Stimulated activated CD4-positive, alpha-beta T cell treated with anti-CD3 and anti-CD28 coated beads, Interleukin-2, amount 100 ng/mL, for 4 hours (primary cell): ENCODE measurements around the gene RAF1.
"Not testable (repeated sequence)": the region's sequence is repeated elsewhere in the genome, so short reads cannot be mapped to it uniquely, and the experiment has no call there.

ENCODE experiments used
- DNase-seq: peaks from one replicate; pipeline ENCODE4 v3.0.0-alpha.2; 2020; ENCODE audit warnings: low read depth

Gene RAF1

GRCh38 chr3:12638105-12638504 is 25.8 kb downstream of the RAF1 start:
- no peak for DNase-seq

DNA sequence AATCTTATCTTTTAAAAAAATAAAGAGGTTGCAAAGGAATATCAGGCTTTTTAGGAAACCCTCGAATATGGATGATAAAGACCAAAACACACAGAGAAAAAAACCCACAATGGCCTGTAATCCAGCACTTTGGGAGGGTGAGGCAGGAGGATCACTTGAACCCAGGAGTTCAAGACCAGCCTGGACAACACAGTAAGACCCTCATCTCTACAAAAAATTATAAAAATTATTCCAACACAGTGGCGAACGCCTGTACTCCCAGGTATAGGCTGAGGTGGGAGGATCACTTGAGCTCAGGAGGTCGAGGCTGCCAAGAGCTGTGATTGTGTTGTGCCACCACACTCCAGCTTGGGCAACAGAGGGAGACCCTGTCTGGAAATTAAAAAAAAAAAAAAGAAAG is 30.8 kb downstream of the RAF1 start:
- DNase-seq, result no peak

DNA sequence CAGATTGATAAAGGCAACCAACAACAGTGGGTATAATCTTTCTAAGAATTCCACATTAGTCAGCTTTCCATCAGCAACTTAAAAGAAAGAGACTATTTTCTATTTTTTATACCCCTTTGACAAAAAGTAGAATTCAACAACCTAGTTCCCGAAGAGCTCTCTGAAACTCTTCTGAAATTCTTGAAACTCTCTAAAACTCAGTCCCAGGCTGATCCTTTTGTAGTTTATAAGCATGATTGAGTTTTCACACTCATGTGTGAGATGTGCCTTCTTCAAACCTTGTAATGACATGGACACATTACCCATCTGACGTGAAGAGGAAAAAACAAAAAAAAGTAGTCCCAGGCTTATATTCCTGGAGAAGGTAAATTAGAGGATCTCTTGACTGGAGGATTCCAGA is 31.4 kb downstream of the RAF1 start:
- DNase-seq, result no peak

DNA sequence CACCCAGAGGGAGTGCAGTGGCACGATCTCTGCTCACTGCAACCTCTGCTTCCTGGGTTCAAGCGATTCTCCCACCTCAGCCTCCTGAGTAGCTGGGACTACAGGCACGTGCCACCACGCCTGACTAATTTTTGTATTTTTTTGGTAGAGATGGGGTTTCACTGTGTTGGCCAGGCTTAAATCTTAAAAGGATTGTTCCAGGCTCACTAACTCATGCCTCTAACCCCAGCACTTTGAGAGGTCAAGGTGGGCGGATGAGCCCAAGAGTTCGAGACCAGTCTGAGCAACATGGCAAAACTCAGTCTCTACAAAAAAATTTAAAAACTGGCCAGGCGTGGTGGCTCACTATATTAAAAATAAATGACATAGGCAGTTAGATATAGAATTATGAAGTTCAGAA is 33.1 kb downstream of the RAF1 start:
- not testable (repeated sequence) for DNase-seq

- DNase-seq, result no peak
Measured at GRCh38 chr3:12630292-12630691, 33.6 kb downstream of the RAF1 start.

GRCh38 chr3:12629560-12629959 is 34.4 kb downstream of the RAF1 start:
- DNase-seq, result no peak

DNA sequence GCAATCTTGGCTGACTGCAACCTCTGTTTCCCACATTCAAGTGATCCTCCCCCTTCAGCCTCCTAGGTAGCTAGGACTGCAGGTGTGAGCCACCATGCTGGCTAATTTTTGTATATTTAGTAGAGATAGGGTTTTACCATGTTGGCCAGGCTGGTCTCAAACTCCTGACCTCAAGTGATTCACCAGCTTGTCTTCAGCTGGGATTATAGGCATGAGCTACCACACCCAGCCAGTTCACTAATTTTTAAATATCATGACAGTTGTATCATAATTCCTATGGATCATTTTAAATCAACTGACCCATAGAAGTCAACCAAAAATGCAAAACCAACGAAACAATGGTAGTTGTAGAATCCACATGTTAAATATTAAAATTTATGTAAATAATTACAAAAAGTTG is 35.1 kb downstream of the RAF1 start:
- no peak for DNase-seq

DNA sequence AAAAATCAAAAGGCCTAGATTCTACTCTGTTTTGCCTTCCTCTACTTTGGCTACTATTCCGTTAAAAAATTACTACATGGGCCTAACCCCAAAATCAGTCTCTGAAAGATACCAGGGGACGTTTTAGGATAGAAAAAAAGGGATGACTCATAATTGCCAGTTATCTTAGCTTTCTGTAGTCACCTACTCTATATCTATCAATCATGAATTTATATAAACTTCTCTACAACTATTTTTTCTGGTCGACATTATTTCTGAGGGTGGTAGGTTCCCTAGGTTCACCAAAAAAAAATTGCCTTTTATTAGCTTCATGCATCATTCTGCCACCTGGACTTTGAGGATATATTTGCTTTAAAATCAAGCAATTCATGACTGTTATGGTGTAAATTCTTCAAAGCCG is 36.5 kb downstream of the RAF1 start:
- DNase-seq, result no peak

- DNase-seq, result not testable (repeated sequence)
Measured at GRCh38 chr3:12624964-12625363, 39.0 kb downstream of the RAF1 start.

- no peak for DNase-seq
Measured at GRCh38 chr3:12624056-12624455, 39.9 kb downstream of the RAF1 start.

DNA sequence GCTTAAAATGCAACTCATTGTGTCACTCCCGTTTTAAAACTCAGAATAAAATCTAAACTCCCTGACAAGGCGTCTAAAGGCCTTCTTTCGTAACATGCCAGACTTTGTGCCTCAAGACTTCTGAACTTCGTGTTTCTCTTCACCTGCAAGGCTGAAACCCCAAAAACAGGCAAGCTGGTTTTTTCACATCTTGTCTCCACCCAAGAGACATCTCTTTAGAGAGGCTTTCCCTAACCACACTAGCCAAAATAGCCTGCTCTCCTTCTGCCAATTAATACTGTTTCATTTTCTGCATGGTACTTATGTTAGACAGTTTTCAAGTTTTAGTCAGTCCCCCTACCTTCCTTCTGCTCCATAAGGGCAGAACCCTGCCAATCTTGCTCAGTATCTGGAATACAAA is 41.6 kb downstream of the RAF1 start:
- no peak for DNase-seq

- DNase-seq, result no peak
Measured at GRCh38 chr3:12620729-12621128, 43.2 kb downstream of the RAF1 start.

DNA sequence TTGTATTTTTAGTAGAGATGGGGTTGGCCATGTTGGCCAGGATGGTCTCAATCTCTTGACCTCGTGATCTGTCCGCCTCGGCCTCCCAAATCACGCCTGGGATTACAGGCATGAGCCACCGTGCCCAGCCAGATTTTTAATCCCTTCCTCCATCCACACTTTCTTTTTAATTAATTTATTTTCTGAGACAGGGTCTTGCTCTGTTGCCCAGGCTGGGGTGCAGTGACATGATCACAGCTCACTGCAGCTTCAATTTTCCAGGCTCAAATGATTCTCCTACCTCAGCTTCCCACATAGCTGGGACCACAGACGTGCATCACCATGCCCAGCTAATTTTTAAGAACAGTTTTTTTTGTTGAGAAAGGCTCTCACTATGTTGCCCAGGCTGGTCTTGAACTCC is 43.6 kb downstream of the RAF1 start:
- DNase-seq, result no peak

GRCh38 chr3:12618426-12618825 is 45.5 kb downstream of the RAF1 start:
- no peak for DNase-seq

DNA sequence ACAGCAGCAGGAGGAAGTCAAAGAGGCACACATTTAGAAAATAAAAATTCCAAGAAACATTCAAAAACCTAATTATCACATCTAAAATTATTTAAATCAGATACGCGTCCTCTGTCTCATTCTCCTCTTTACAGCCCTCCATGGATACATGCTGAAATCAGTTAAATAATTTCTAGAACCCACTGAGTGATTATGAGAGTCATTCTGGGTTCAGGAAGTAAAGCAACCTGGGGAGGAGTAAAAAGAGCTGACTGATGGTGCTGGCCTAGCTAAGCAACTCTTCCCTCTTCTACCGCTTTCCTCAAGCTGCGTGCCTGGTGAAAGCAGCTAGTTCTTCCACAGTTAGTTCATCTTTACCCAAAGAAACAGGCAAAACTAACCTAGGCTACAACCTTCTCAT is 48.7 kb downstream of the RAF1 start:
- DNase-seq, result no peak

DNA sequence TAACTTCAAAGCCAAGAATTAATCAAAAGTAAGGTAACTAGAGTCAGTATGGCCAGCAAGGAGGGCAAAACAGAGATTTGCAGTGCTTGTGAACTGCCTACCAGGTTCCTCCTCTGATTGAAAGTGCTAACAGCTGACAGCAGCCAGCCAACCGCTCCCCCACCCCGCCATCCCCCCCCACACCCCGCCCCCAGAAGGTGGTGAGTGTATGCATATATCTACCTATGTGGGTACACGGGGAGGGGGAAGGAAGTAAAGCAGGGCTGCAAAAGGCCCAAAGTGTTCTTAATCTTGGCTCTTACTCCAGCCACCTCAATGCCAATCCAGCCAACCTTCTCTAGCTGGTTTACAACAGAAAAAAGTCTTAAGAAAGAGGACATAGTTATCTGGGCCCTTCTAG is 50.7 kb downstream of the RAF1 start:
- DNase-seq, result no peak

DNA sequence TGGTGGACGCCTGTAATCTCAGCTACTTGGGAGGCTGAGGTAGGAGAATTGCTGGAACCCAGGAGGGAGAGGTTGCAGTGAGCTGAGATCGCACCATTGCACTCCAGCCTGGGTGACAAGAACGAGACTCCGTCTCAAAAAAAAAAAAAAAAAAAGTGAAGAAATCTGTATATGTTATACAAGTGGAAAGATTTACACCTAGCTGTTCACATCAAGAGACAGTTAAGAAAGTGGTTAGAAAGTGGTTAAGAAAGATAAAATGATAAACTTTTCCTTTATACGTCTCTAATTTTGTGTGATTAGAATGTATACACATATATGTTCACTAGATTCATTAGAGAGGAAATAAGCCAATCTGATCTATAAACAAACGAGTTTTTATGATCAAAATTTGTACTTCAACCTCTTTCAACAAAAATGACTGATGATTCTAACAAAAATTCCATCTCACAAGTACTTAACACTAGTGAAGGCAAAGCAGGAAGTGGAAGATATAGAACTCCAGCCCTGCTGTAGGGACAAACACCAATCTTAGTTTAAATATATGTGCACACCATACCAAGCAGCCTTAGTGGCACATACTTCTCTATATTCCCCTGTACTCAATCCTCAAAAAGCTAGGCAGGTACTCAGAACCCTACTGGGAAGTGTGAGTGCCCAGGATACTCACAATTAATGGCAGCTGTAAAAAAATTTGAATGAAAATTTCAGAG is 51.2 kb downstream of the RAF1 start:
- no peak for DNase-seq

DNA sequence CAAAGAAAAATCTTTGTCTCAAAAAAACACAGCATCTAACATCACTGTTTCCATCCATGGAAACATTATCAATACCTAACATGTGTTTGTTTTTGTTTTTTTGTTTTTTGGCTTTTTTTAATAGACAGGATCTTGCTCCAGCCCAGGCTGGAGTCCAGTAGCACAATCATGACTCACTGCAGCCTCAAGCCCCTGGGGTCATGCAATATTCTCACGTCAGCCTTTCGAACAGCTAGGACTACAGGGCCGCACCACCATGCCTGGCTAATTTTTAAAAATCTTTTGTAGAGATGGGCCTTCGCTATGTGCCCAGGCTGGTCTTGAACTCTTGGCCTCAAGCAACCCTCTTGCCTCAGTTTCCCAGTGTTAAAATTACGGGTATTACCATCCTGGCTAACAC is 52.8 kb downstream of the RAF1 start:
- DNase-seq, result no peak

GRCh38 chr3:12608376-12608775 is 55.5 kb downstream of the RAF1 start:
- DNase-seq, result no peak

DNA sequence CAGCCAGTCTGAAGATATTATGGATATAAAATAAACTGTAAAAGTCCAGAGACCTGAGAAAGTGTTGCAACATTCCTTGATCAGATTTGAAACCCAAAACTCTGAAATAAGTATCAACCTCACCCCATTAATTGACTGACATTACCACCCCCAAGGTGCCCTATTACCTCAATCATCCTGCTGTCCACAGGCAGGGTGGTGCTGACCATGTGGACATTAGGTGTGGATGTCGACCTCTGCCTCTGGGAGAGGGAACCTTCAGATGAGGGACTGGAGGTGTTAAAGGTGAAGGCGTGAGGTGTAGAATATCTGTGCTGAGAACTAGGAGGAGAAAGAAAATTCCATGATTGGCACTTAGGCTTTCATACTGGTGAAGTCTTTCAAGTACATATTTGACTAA is 59.9 kb downstream of the RAF1 start:
- no peak for DNase-seq

- no peak for DNase-seq
Measured at GRCh38 chr3:12601072-12601471, 62.8 kb downstream of the RAF1 start.

DNA sequence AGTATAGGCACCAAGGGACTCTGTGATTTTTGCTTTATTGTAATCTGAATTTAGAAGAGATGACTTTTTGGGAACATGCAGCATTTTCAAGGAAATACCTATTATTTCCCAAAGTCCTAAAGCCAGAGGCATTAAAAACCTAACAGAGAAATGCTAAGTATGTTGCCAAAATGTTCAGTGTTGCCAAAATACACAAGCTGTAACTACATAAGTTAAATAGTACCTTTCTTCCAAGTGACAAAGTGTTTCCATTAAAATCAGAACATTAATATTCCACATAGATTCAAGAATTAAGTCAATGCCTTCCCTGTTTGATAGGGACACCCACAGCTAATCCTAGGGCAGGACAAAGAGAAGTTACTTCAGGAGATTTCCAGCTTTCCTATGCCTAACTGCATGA is 65.0 kb downstream of the RAF1 start:
- no peak for DNase-seq

DNA sequence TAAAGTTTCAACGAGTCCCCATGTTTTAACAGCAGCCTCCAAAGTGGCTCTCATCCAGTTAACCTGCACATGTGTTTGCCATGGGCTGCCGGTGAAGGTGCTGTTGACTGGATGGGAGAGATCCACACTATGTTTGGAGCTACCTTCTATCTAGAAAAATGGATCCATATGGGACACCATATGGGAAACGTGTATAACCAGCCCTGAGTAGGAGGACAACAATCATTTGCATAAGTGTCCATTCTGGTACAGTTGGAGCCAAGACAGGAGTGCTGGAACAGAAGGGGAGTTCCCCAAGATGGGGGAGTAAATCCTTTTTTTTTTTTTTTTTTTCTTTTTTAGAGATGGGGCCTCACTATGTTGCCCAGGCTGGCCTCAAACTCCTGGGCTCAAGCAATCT is 70.4 kb downstream of the RAF1 start:
- DNase-seq, result no peak

GRCh38 chr3:12591997-12592715 is 71.8 kb downstream of the RAF1 start:
- DNase-seq, result no peak
